GM12878 (cell line): ENCODE measurements around the gene ARRDC4. TPM values are rescaled to one million over a fixed set of nuclear protein-coding genes. Genes with fewer than 3 reads are reported as not detected.

Source experiments
- ATAC-seq: fragments of 200-7000 bp; cut with Tn5 transposase; 3 replicates; pipeline ENCODE4 v1.9.1; 2020; ENCODE audit warnings: mild to moderate bottlenecking, moderate library complexity
- BruUV-seq: library from RNA; stranded (reverse); fragments of 400-500 nt; replicated peaks from 2 replicates; lab custom pipeline; 2021; lab: Mats Ljungman, UMichigan
- CTCF ChIA-PET: fragments of 300-600 bp; sonication (Branson Sonifier 250); formaldehyde crosslinking; extraction: SDS; loops from one replicate; lab custom pipeline; 2021; ENCODE audit warnings: inconsistent platforms; lab: Yijun Ruan, JAX
- POLR2A ChIA-PET: fragments of 350-600 bp; formaldehyde crosslinking; extraction: SDS; loops from one replicate; lab custom pipeline; 2021; ENCODE audit warnings: inconsistent platforms; lab: Charles Lee
- RAD21 ChIA-PET: fragments of 300-600 bp; sonication (Branson Sonifier 250); formaldehyde crosslinking; loops from one replicate; lab custom pipeline; 2023; ENCODE audit warnings: antibody characterized with exemption; ENCODE audit not compliant: unreplicated experiment; lab: Charles Lee
- SMC1A ChIA-PET: fragments of 300-600 bp; sonication (Branson Sonifier 250); formaldehyde crosslinking; loops from one replicate; lab custom pipeline; 2023; ENCODE audit not compliant: unreplicated experiment, uncharacterized antibody; lab: Charles Lee
- DNase-seq: peaks from one replicate; pipeline ENCODE4 v3.0.0-alpha.2; 2011; ENCODE audit warnings: low read depth, low spot score
- FAIRE-seq: peaks from 3 replicates; lab custom pipeline; 2011; peaks lifted over from hg19 to GRCh38; lab: Jason Lieb, UNC
- H2AFZ ChIP-seq: 2 replicates; pipeline ENCODE4 v1.6.0; 2011; ENCODE audit warnings: low read depth, low read length, control low read depth; ENCODE audit not compliant: control insufficient read depth
- H3K27ac ChIP-seq: 2 replicates; pipeline ENCODE4 v1.5.1; 2011; ENCODE audit warnings: control low read depth; ENCODE audit not compliant: control insufficient read depth, insufficient read depth
- H3K27me3 ChIP-seq, 2 experiments: replicated peaks in 1 of 2; 2 replicates each; pipeline versions ENCODE4 v1.6.0 to v1.6.1; 2011; ENCODE audit warnings: low read length in 1 of 2; ENCODE audit not compliant: control insufficient read depth in 2 of 2, insufficient read depth in 2 of 2
- H3K36me3 ChIP-seq, 2 experiments: 2 replicates each; pipeline ENCODE4 v1.5.1; 2011; ENCODE audit warnings: low read length in 1 of 2; ENCODE audit not compliant: control insufficient read depth in 2 of 2, insufficient read depth in 2 of 2
- H3K4me1 ChIP-seq: 2 replicates; pipeline ENCODE4 v1.6.1; 2011; ENCODE audit warnings: mild to moderate bottlenecking, low read length, moderate library complexity, mixed read lengths; ENCODE audit not compliant: control insufficient read depth, insufficient read depth
- H3K4me2 ChIP-seq: 2 replicates; pipeline ENCODE4 v1.6.0; 2011; ENCODE audit warnings: control low read depth; ENCODE audit not compliant: control insufficient read depth, insufficient read depth
- H3K4me3 ChIP-seq: fragments of 200-600 bp; sonication (generic); 2 replicates; pipeline ENCODE4 v1.5.1; 2016
- H3K79me2 ChIP-seq: 2 replicates; pipeline ENCODE4 v1.6.0; 2011; ENCODE audit warnings: low read length; ENCODE audit not compliant: control insufficient read depth, insufficient read depth
- H3K9ac ChIP-seq: 2 replicates; pipeline ENCODE4 v1.8.0; 2011; ENCODE audit warnings: low read length, control low read depth, mixed read lengths; ENCODE audit not compliant: control insufficient read depth, insufficient read depth
- H3K9me3 ChIP-seq: replicated peaks from 3 replicates; pipeline ENCODE4 v1.5.1; 2011; ENCODE audit warnings: mild to moderate bottlenecking, low read length; ENCODE audit not compliant: control insufficient read depth, insufficient read depth
- H4K20me1 ChIP-seq: 2 replicates; pipeline ENCODE4 v1.6.0; 2011; ENCODE audit not compliant: control insufficient read depth, insufficient read depth
- ATF7 ChIP-seq: fragments of 450-650 bp; IDR thresholded peaks from 2 replicates; pipeline ENCODE4 v1.6.1; 2016; ENCODE audit warnings: low read depth, mild to moderate bottlenecking
- CEBPB ChIP-seq, 2 experiments: fragments of 150-350 bp in 1 of 2; IDR thresholded peaks; 2 replicates each; pipeline ENCODE4 v1.6.1; 2012 to 2014; ENCODE audit warnings: low read depth in 2 of 2, low read length in 2 of 2, borderline replicate concordance in 1 of 2, inconsistent platforms in 1 of 2
- HCFC1 ChIP-seq: fragments of 150-350 bp; IDR thresholded peaks from 2 replicates; pipeline ENCODE4 v1.6.1; 2014; ENCODE audit warnings: low read length
- JUNB ChIP-seq: IDR thresholded peaks from 2 replicates; pipeline ENCODE4 v1.6.1; 2016; ENCODE audit warnings: antibody characterized with exemption, mild to moderate bottlenecking
- KLF5 ChIP-seq: fragments of 450-650 bp; IDR thresholded peaks from 2 replicates; pipeline ENCODE4 v1.6.1; 2014; ENCODE audit warnings: mild to moderate bottlenecking; ENCODE audit not compliant: partially characterized antibody
- MEF2A ChIP-seq: IDR thresholded peaks from 2 replicates; pipeline ENCODE4 v1.6.1; 2011; ENCODE audit warnings: low read depth, mild to moderate bottlenecking, low read length, moderate library complexity; ENCODE audit not compliant: insufficient read depth
- MTA2 ChIP-seq: fragments of 450-650 bp; IDR thresholded peaks from 2 replicates; pipeline ENCODE4 v1.6.1; 2016; ENCODE audit warnings: low read depth, mild to moderate bottlenecking, moderate library complexity
- RAD21 ChIP-seq: IDR thresholded peaks from 2 replicates; pipeline ENCODE4 v1.6.1; 2011; ENCODE audit warnings: mild to moderate bottlenecking, low read depth, low read length, moderate library complexity; ENCODE audit not compliant: insufficient read depth
- SMARCA5 ChIP-seq: fragments of 450-650 bp; IDR thresholded peaks from 2 replicates; pipeline ENCODE4 v1.6.1; 2017; ENCODE audit warnings: mild to moderate bottlenecking
- SUPT20H ChIP-seq: IDR thresholded peaks from 2 replicates; pipeline ENCODE4 v1.6.1; 2011; ENCODE audit warnings: low read depth, mild to moderate bottlenecking, low read length, moderate library complexity, borderline replicate concordance; ENCODE audit not compliant: control insufficient read depth
- ZNF384 ChIP-seq: IDR thresholded peaks from 2 replicates; pipeline ENCODE4 v1.6.1; 2012; ENCODE audit warnings: low read depth, mild to moderate bottlenecking, low read length, improper control_type of control experiment, borderline replicate concordance
- ZNF687 ChIP-seq: fragments of 450-650 bp; IDR thresholded peaks from 2 replicates; pipeline ENCODE4 v1.6.1; 2017; ENCODE audit warnings: mild to moderate bottlenecking, moderate library complexity
- WGBS: methylation state at CpG from one replicate; pipeline ENCODE4 v1.1.6; 2016; ENCODE audit warnings: low lambda C conversion rate; ENCODE audit not compliant: insufficient replicate concordance, insufficient coverage; ENCODE audit errors: missing lambda C conversion rate; 5-methylcytosine and 5-hydroxymethylcytosine counted together
- in situ Hi-C: fragments of 300-500 bp; cut with MboI; formaldehyde crosslinking; loops from 9 replicates; pipeline ENCODE4 v1.14.3; 2018; ENCODE audit warnings: mixed read lengths
- intact Hi-C: fragments of 100-400 bp; cut with micrococcal nuclease; formaldehyde crosslinking; loops from one replicate; pipeline ENCODE4 v1.14.2; 2022; ENCODE audit not compliant: unreplicated experiment
- polyA plus RNA-seq, 11 experiments: library from polyadenylated mRNA; depleted of rRNA in 4 of 11; unstranded in 6 of 11; stranded (reverse) in 5 of 11; fragments of >200 nt; fragmentation: Nextera tagmentation in 4 of 11; fragmentation: Illumina TruSeq in 1 of 11; extraction: Ambion mirVana in 4 of 11; extraction: Trizol in 1 of 11; gene quantifications; 1 replicate in 1 of 11; 2 replicates in 10 of 11; pipeline versions ENCODE4 v1.2.1 to v1.2.3, GENCODE V29; 2011 to 2016; ENCODE audit warnings: inconsistent platforms in 2 of 11, missing spikeins in 2 of 11, low read depth in 1 of 11
- total RNA-seq, 4 experiments: library from RNA; depleted of rRNA in 3 of 4; stranded (reverse); fragments of >200 nt in 3 of 4; fragmentation: Illumina TruSeq in 1 of 4; extraction: Trizol in 1 of 4; gene quantifications; 2 replicates each; pipeline versions ENCODE4 v1.2.1 to v1.2.3, GENCODE V29; 2013 to 2021
- TF ChIP-seq, protein P1 (sequence below): IDR thresholded peaks from 2 replicates; pipeline ENCODE4 v1.6.1; 2011; ENCODE audit warnings: mild to moderate bottlenecking, low read depth, low read length, moderate library complexity; ENCODE audit not compliant: insufficient replicate concordance
- TF ChIP-seq, protein P2 (sequence below): fragments of 450-650 bp; formaldehyde crosslinking; IDR thresholded peaks from 2 replicates; pipeline ENCODE4 v1.4.0; 2020; ENCODE audit warnings: mild to moderate bottlenecking, moderate library complexity

ARRDC4 gene
- total and polyA plus RNA-seq, 10 of the 15 experiments (the other 5 are each of a cell fraction or from before 2014, with no cell fraction given), result 0.03 to 0.54 (median 0.07) TPM

- intact Hi-C loops, result no loop called here
- Histone ChIP-seq H3K4me3 (no peak overlapping the region), H3K4me1 (no peaks in the 10 kb centered on the region), H3K27ac (no peak overlapping the region), H3K27me3 (no peaks in the 10 kb centered on the region), H2AFZ (no peak overlapping the region), H3K36me3 (no peaks in the 10 kb centered on the region), H3K9me3 (no peaks in the 10 kb centered on the region; the same call in 2 of the 3 replicates), H4K20me1 (no peaks in the 10 kb centered on the region), H3K9ac (no peak overlapping the region), H3K4me2 (no peak overlapping the region), H3K79me2 (no peaks in the 10 kb centered on the region)
- in situ Hi-C loops, result no loop called here
- CTCF ChIA-PET, result no interaction called here
- WGBS, result 41% methylated on average over 11 of the region's 11 CpGs
- DNase-seq (no peak), ATAC-seq (no peak), FAIRE-seq (peak; percentile 49)
- RAD21 ChIA-PET, result no interaction called here
- SMC1A ChIA-PET, result no interaction called here
- no TSS peak for BruUV-seq
- POLR2A ChIA-PET, result no interaction called here
- no peak for TF ChIP-seq MEF2A
- TF ChIP-seq ZNF384, result no peak
- TF ChIP-seq HCFC1, result no peak
- no peak for TF ChIP-seq CEBPB (IDR thresholded peaks at IDR 0.05; ENCODE audit: borderline replicate concordance in 1 of 2, low read depth in 2 of 2, low read length in 2 of 2)
- TF ChIP-seq JUNB, result no peak
- no peak for TF ChIP-seq ZNF687
- no peak for TF ChIP-seq SUPT20H
- no peak for TF ChIP-seq SMARCA5
- no peak for TF ChIP-seq KLF5
- TF ChIP-seq, protein P1, sequence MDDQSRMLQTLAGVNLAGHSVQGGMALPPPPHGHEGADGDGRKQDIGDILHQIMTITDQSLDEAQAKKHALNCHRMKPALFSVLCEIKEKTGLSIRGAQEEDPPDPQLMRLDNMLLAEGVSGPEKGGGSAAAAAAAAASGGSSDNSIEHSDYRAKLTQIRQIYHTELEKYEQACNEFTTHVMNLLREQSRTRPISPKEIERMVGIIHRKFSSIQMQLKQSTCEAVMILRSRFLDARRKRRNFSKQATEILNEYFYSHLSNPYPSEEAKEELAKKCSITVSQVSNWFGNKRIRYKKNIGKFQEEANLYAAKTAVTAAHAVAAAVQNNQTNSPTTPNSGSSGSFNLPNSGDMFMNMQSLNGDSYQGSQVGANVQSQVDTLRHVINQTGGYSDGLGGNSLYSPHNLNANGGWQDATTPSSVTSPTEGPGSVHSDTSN, result no peak
- TF ChIP-seq, protein P2, sequence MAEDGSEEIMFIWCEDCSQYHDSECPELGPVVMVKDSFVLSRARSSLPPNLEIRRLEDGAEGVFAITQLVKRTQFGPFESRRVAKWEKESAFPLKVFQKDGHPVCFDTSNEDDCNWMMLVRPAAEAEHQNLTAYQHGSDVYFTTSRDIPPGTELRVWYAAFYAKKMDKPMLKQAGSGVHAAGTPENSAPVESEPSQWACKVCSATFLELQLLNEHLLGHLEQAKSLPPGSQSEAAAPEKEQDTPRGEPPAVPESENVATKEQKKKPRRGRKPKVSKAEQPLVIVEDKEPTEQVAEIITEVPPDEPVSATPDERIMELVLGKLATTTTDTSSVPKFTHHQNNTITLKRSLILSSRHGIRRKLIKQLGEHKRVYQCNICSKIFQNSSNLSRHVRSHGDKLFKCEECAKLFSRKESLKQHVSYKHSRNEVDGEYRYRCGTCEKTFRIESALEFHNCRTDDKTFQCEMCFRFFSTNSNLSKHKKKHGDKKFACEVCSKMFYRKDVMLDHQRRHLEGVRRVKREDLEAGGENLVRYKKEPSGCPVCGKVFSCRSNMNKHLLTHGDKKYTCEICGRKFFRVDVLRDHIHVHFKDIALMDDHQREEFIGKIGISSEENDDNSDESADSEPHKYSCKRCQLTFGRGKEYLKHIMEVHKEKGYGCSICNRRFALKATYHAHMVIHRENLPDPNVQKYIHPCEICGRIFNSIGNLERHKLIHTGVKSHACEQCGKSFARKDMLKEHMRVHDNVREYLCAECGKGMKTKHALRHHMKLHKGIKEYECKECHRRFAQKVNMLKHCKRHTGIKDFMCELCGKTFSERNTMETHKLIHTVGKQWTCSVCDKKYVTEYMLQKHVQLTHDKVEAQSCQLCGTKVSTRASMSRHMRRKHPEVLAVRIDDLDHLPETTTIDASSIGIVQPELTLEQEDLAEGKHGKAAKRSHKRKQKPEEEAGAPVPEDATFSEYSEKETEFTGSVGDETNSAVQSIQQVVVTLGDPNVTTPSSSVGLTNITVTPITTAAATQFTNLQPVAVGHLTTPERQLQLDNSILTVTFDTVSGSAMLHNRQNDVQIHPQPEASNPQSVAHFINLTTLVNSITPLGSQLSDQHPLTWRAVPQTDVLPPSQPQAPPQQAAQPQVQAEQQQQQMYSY (CRISPR knock-in tag), result no peak
- TF ChIP-seq MTA2, result no peak
- no peak for TF ChIP-seq RAD21
- no peak for TF ChIP-seq ATF7
These were observed 40.0 kb downstream of the ARRDC4 start for GRCh38 chr15:98000249-98001203.
